ENCODE measurements around the gene METTL1.

DNA sequence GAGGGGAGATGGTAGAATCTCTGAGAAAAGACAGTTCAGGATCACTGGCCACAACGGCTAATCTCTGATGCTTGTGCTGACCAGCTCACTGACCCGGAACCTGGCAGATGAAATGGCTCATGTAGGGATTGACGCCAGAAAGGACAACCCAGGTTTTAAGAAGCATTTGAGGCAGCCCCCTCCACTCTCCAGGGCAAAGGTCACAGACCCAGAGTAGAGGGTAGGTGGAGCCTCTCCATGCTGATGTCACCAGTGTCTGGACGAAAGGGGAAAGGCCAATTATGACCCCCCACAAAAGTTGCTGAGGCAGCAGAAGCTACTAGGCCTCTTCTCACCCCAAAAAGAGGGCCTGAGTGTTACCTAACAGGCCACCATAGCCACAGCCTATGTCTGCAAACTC is 1.2 kb downstream of the METTL1 start:
- TF ChIP-seq CTCF (IDR thresholded peaks at IDR 0.05) (no peak), POLR2A (IDR thresholded peaks at IDR 0.05) (no peak)

Measured in ovary (tissue), 3 donors.